GM21390 (cell line): ENCODE measurements around the gene PIGW.

Experiments used
- ATAC-seq: cut with Tn5 transposase; IDR thresholded peaks from one replicate; pipeline ENCODE4 v1.9.1; 2021; ENCODE audit not compliant: unreplicated experiment

The PIGW gene

DNA sequence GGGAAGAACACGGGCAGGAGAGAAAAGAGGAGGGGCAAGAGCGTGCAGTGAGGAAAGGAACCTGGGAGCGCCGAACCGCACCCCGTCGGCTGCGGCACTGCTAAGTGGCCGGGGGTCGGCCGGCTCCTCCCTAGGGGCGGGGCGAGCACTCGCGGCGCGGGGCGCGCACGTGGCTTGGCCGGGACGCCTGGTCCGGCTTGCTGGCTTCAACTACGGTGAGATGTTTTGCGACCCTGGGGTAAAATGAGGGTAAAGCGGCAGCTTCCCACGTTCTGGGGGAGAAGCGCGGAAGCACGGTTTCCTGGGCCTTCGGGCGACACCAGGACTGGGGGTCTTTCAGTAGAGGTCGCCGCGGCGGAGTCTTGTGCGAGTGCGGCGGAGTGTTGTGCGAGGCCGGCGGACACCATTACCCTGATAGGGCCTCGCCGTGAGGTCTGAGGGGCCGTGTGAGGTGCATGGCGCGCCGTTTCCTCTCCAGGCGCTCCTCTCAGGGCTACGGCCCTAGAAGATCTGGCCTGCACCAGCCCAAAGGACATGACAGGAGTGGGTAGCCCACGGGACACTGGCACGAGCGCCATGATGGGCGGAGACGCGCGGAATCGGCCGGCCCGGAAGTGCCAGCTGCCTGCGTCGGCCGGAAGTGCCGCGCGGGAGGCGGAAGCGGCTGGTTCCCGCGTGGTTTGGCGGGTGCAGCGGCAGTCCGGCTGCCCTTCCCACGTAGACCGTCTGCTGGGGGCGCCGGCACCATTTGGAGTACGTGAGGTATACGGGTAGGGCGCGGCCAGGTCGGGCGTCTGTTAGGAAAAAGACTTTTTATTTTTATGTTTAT is at the start of gene PIGW, which contains the start of gene MYO19:
Gene PIGW, plus strand, starts transcription at position 148 of the 829 bp plus-strand sequence. CDS start 2,115 bp downstream, outside the sequence.
Gene MYO19, minus strand, starts transcription at position 29 of the 829 bp plus-strand sequence. CDS start 2,330 bp downstream, outside the sequence.
- peak; percentile 78 for ATAC-seq

DNA sequence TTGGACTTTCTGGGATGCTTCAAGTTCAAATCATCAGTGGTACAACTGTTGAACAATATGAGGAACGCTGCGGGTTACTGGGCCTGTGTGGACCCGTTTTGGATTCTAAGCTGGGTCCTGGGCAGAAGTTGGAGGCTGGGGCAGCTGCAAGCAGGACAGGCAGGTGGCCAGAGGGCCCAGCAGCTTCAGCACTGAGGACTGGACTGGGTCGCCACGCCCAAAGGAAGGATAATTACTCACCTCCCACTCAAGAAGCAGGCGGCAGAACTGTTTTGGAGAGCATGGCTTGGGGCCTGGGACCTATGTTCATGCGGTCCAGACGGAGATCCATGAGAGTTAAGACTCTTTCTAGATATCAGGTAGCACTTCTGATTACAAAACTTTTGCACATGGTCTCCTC is 49.8 kb upstream of the PIGW start:
- no peak for ATAC-seq

GRCh38 chr17:36485805-36486203 is 49.0 kb upstream of the PIGW start:
- no peak for ATAC-seq

GRCh38 chr17:36486204-36487194 is 48.3 kb upstream of the PIGW start, which contains the start of gene ZNHIT3:
Gene ZNHIT3, plus strand, starts transcription at chr17:36486681. Its CDS starts 19 bp downstream, at chr17:36486700.
- ATAC-seq = peak; percentile 88

DNA sequence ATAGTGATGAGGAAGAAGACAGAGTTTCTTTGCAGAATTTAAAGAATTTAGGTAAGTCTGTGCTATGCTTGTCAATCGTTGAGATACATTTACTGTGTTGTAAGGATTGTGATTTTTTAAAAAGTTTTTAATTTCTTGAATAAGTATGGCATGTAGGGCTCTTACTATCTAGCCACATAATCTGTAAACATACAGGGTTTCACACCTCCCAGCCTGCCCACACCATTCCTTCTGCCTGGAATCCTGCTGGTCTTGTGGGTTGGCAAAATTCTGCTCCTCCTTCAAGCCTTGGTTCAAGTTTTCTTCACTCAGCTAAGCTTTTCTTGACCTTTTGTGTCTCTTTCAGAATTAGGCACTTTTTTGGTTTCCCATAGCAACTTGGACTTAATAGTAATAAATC is 40.8 kb upstream of the PIGW start:
- ATAC-seq = no peak

GRCh38 chr17:36494674-36495073 is 40.1 kb upstream of the PIGW start:
- ATAC-seq = no peak

DNA sequence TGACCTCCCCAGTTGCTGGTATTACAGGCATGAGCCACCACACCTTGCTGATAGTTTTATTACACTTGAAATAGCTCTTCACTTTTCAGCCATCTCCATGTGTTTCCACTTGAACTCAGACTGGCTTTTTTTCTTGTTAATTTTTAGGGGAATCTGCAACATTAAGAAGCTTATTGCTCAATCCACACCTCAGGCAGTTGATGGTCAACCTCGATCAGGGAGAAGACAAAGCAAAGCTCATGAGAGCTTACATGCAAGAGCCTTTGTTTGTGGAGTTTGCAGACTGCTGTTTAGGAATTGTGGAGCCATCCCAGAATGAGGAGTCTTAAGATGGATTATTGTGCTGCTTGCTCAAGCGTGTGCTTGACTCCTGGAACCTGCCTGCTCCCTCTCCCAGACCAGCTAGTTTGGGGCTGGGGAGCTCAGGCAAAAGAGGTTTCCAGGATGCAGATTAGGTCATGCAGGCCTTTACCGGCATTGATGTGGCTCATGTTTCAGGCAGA is 39.7 kb upstream of the PIGW start:
- no peak for ATAC-seq

DNA sequence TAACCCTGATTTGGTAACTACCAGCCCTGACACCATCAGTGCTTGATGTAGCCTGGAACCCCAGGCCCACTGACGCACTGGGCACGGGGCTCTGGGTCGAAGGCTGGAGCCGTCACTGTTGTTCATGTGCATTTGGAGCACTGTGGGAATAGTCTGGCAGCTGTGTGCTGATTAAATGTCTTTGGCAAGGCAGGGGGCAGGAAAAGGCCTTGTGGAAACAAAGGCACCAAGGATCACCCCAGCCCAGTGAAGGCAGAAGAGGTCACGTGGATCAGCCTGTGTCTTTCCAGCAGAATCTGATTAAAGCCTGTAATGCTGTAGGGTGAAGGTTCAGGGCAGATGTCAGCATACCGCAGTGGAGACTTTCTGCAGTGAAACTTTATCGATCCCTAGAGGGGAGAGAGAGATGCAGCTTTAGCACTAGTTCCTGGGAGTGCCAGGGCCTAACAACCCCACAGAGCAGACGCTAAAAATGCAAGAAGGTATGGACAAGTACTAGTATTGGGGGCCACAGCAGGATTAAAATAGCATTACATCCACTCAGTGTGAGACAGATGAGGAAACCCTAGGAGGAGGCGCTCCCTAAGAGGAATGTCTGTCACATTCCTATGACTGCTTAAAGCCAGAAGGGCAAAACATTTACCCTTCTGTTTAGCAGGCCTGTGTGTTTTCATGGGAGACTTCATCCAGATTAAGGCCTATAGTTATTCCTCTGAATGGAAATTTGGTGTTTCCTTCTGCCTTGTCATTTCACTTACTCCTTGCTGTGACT is 38.6 kb upstream of the PIGW start:
- ATAC-seq = no peak

- no peak for ATAC-seq
These were observed 36.6 kb upstream of the PIGW start for GRCh38 chr17:36498155-36498554.

DNA sequence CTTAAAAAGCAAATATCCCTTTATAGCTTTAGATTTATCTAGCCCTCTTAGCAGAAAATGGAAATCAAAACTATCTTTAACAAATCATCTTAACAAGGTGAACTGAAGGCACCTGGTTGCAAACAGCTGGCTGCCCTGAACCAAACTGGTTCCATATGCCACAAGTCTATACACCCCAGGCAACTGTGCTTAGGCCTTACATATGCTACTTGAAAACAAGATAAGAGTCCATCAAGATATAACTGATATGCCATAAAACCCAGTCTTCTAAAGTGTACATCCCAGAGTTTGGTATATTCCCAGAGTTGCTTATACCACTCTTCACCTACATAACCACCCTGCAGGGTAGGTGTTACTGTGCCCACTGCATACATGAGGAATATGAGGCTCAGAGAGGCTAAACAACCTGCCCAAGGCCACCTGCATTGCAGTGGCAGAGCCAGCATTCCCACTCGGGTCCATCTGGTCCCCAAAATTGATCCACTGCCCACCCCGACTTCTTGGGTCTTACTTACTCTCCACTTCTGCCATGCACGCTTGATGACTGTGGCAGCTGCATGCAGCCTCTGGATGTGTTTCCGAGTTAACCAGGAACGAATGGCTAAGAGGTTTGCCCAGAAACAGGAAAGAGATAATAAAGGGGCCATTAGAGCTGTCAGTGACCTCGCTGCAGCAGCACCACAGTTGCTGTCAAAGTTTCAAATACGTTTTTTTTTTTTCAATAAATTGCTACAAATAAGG is 36.1 kb upstream of the PIGW start:
- ATAC-seq = no peak

GRCh38 chr17:36500745-36501225 is 34.0 kb upstream of the PIGW start:
- no peak for ATAC-seq

DNA sequence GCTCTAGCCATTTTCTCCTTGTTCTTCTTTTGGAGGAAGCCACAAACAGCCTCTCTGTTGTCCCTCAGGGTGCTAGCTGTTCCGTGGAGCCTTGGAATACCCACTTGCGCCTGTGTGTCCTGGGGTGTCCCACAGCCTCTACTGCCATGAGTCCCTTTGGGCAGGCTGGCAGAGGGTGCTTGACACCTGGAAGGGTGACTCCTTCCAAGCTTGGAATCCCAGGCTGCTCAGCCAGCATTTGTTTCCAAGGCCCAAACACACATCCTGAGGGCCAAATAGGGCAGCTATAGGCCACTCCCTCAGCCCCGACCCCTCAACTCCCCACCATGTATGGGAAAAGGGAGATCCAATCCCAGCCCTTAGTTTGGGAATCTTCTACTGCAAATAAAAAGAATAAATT is 33.4 kb upstream of the PIGW start:
- ATAC-seq = no peak

DNA sequence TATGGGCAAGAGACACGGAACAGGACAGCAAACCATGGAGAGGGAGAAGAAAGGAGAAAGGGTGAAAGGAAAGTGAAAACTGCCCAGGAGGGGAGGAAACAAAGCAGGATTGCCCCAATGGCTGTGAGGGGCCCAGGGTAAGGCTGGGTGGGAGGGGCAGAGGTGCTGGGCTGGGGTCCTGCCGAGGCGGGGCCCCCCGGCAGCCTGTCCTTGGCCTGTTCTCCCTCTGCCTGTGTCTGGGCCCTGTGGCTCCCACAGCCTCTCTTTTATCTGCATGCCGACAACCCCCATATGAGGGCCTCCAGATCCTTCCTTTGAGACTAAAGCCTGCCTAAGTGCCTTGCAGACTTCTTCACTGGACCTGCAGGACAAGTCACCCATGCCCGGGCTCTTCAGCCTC is 32.8 kb upstream of the PIGW start:
- ATAC-seq = no peak

- no peak for ATAC-seq
These were observed 31.2 kb upstream of the PIGW start for GRCh38 chr17:36503456-36504155.

DNA sequence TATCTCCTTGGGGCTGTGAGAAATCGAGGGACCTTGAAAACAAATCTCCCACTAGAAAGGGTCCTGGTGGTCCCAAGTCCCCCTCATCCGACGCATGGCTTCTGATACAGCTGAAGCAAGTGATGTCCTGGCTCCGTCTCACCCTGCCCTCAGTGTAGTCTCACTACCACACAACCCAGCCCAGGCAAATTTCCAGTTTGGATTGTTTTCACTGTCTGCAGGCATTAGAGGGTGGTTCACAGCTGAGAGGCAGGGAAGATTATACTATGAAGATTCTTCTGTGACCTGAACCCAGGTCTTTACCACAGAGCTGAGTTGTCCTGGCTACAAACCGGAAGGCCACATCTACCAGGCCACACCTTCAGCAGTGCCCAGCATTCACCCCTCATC is 30.6 kb upstream of the PIGW start:
- no peak for ATAC-seq

- no peak for ATAC-seq
These were observed 29.6 kb upstream of the PIGW start for GRCh38 chr17:36505171-36505570.

DNA sequence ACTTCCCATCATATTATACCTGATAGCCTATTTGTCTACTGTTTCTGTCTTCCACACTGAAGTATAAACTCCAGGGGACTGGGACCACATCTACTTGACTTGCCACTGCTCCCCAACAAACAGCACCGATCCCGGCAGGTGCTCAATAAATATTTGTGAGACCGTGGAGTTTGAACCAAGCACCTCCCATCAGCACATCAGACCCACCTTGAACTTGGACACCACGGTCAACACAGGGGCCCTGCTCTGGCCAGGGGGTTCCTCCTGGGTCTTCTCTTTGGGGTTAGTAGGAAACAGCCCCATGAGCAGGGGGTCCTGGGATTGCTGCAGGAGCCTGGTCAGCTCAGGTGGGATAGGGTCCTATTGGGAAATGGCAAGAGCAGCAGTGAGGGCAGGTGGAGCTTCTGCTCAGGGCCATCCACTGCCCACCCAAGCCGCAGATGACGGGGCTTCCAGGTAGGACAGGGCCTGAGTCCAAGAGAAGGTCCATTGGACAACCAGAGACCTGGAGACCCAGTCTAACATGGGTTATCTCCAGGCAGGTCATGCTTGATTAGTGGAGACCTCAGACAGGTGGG is 28.4 kb upstream of the PIGW start:
- ATAC-seq = no peak

GRCh38 chr17:36506831-36507230 is 28.0 kb upstream of the PIGW start:
- no peak for ATAC-seq

GRCh38 chr17:36507266-36507665 is 27.5 kb upstream of the PIGW start:
- ATAC-seq = no peak
